CD4-positive, alpha-beta T cell (primary cell): ENCODE results near the gene CCDC126. TPM values are rescaled to one million over a fixed set of nuclear protein-coding genes. Genes with fewer than 3 reads are reported as not detected.

Experiments used
- ATAC-seq: fragments of 200-7000 bp; cut with Tn5 transposase; one replicate; pipeline ENCODE4 v1.10.0; 2022; ENCODE audit warnings: mild to moderate bottlenecking; ENCODE audit not compliant: poor library complexity
- CTCF ChIA-PET: fragments of 350-600 bp; sonication (Branson Sonifier 250); formaldehyde crosslinking; loops from one replicate; lab custom pipeline; 2021; ENCODE audit warnings: antibody characterized with exemption, inconsistent platforms; lab: Charles Lee
- POLR2A ChIA-PET: fragments of 350-600 bp; sonication (Branson Sonifier 250); formaldehyde crosslinking; loops from one replicate; lab custom pipeline; 2021; ENCODE audit warnings: antibody characterized with exemption, inconsistent platforms; lab: Charles Lee
- DNase-seq, 14 experiments: peaks; one replicate each; pipeline ENCODE4 v3.0.0-alpha.2; 2013 to 2020; ENCODE audit warnings: mixed read lengths in 2 of 14
- H3K27ac ChIP-seq, 2 donors: one replicate each; pipeline versions ENCODE4 v1.5.1 to v1.7.0; 2013; ENCODE audit warnings: low read length in 2 of 2, low read depth in 1 of 2, mild to moderate bottlenecking in 1 of 2
- H3K27me3 ChIP-seq, 2 experiments: 1 replicate in 1 of 2; 2 replicates in 1 of 2; pipeline versions ENCODE4 v1.6.1 to v1.7.0; 2013; ENCODE audit warnings: low read length in 2 of 2, control low read depth in 1 of 2, mild to moderate bottlenecking in 1 of 2, moderate library complexity in 1 of 2; ENCODE audit not compliant: insufficient read depth in 2 of 2, control insufficient read depth in 1 of 2
- H3K36me3 ChIP-seq: one replicate; pipeline ENCODE4 v1.6.1; 2013; ENCODE audit warnings: low read length, control low read depth; ENCODE audit not compliant: insufficient read depth
- H3K4me1 ChIP-seq: one replicate; pipeline ENCODE4 v1.6.1; 2013; ENCODE audit warnings: low read length, control low read depth; ENCODE audit not compliant: insufficient read depth
- H3K4me3 ChIP-seq: one replicate; pipeline ENCODE4 v1.5.1; 2013; ENCODE audit warnings: mild to moderate bottlenecking, low read length, moderate library complexity
- H3K9me3 ChIP-seq, 2 experiments: 1 replicate in 1 of 2; 2 replicates in 1 of 2; pipeline versions ENCODE4 v1.6.1 to v1.7.0; 2013; ENCODE audit warnings: low read length in 2 of 2, mild to moderate bottlenecking in 2 of 2, control low read depth in 1 of 2, moderate library complexity in 1 of 2; ENCODE audit not compliant: control insufficient read depth in 1 of 2, insufficient read depth in 1 of 2
- H3K27ac Mint-ChIP-seq: one replicate; pipeline ENCODE4 v1.8.0; 2020; ENCODE audit warnings: mixed read lengths
- H3K27me3 Mint-ChIP-seq: one replicate; pipeline ENCODE4 v1.8.0; 2021; ENCODE audit warnings: mixed read lengths
- H3K36me3 Mint-ChIP-seq: one replicate; pipeline ENCODE4 v1.8.0; 2021; ENCODE audit warnings: low read depth, mixed read lengths
- H3K4me1 Mint-ChIP-seq: one replicate; pipeline ENCODE4 v1.8.0; 2021; ENCODE audit warnings: low read depth, mixed read lengths
- H3K4me3 Mint-ChIP-seq: one replicate; pipeline ENCODE4 v1.8.0; 2020; ENCODE audit warnings: mild to moderate bottlenecking, mixed read lengths
- H3K9me3 Mint-ChIP-seq: one replicate; pipeline ENCODE4 v1.8.0; 2020; ENCODE audit warnings: mixed read lengths
- intact Hi-C, 2 experiments: fragments of 100-400 bp; cut with DNase I in 1 of 2; cut with micrococcal nuclease in 1 of 2; formaldehyde crosslinking; loops; one replicate each; pipeline versions ENCODE4 v1.15.1 to v1.9.0; 2023 to 2025; cut with DNase I, micrococcal nuclease
- total RNA-seq, 174 experiments: library from RNA in 2 of 174; stranded (reverse) in 2 of 174; gene quantifications; one replicate each; pipeline ENCODE4 v1.2.3 and lab custom pipeline; 2021 to 2026
- TF ChIP-seq, protein P1 (sequence below): fragments of 200-600 bp; IDR thresholded peaks from one replicate; pipeline ENCODE4 v1.8.0; 2022; ENCODE audit warnings: antibody characterized with exemption, mild to moderate bottlenecking

The CCDC126 gene
- total RNA-seq, 2 experiments from 2014 or later: 8.3 to 10.3 TPM

DNA sequence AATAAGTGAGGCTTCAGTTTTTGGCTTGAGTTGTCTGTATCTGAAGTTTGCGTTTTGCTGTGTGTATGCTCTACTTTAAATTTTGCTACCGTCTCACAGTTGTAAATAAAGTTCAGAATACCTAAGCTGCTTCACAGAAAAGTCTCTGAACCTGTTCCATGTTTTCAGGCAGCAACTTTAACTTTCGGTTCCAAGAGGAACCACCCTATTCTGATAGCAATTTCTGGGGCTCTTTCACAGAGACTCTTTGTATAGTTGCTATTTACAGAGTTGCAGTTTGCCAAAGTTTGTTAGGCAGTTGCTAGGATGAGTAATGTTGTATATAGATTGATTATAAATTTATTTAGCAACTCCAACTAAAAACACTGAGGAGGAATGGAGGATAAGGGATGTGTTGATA, 88.5 kb downstream of the CCDC126 start:
- Mint-ChIP-seq H3K9me3 (no peaks in the 10 kb centered on the region), H3K4me1 (peaks cover 9% of the 10 kb centered on the region), H3K27ac (no peak overlapping the region), H3K27me3 (no peaks in the 10 kb centered on the region), H3K36me3 (peaks cover 20% of the 10 kb centered on the region), H3K4me3 (no peak overlapping the region)
- no peak for DNase-seq
- Histone ChIP-seq H3K27ac (no peak overlapping the region), H3K4me1 (peaks cover 10% of the 10 kb centered on the region), H3K36me3 (peaks cover 6% of the 10 kb centered on the region), H3K27me3 (no peaks in the 10 kb centered on the region), H3K9me3 (no peaks in the 10 kb centered on the region), H3K4me3 (no peak overlapping the region)
- ATAC-seq: no peak
- TF ChIP-seq, protein P1, sequence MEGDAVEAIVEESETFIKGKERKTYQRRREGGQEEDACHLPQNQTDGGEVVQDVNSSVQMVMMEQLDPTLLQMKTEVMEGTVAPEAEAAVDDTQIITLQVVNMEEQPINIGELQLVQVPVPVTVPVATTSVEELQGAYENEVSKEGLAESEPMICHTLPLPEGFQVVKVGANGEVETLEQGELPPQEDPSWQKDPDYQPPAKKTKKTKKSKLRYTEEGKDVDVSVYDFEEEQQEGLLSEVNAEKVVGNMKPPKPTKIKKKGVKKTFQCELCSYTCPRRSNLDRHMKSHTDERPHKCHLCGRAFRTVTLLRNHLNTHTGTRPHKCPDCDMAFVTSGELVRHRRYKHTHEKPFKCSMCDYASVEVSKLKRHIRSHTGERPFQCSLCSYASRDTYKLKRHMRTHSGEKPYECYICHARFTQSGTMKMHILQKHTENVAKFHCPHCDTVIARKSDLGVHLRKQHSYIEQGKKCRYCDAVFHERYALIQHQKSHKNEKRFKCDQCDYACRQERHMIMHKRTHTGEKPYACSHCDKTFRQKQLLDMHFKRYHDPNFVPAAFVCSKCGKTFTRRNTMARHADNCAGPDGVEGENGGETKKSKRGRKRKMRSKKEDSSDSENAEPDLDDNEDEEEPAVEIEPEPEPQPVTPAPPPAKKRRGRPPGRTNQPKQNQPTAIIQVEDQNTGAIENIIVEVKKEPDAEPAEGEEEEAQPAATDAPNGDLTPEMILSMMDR: no peak
- POLR2A ChIA-PET: no interaction called here
- CTCF ChIA-PET: interaction anchor here (1.4 to 6.6 kb wide), 2 partner anchors 8 to 11 kb away, joined by 4 to 26 read pairs; no protein-coding TSS in a partner anchor
- intact Hi-C loops: loop anchor here in 1 of 2 experiments (10.0 kb wide), 2 partner anchors 391 to 1439 kb away; partner anchors contain the start of genes CYCS and MALSU1

- Mint-ChIP-seq H3K4me1 (peaks cover 9% of the 10 kb centered on the region), H3K4me3 (no peak overlapping the region), H3K27me3 (no peaks in the 10 kb centered on the region), H3K9me3 (no peaks in the 10 kb centered on the region), H3K27ac (no peak overlapping the region), H3K36me3 (peaks cover 31% of the 10 kb centered on the region)
- H3K27ac ChIP-seq: no peak overlapping the region
- no peak for ATAC-seq
- intact Hi-C loops: loop anchor here in 1 of 2 experiments (10.0 kb wide), 2 partner anchors 392 to 1438 kb away; partner anchors contain the start of genes CYCS and MALSU1
- H3K9me3 ChIP-seq: no peaks in the 10 kb centered on the region
- no peaks in the 10 kb centered on the region for H3K4me1 ChIP-seq
- TF ChIP-seq, protein P1: no peak
- no peaks in the 10 kb centered on the region for H3K27me3 ChIP-seq
- peaks cover 13% of the 10 kb centered on the region for H3K36me3 ChIP-seq
- no peak overlapping the region for H3K4me3 ChIP-seq
- POLR2A ChIA-PET: no interaction called here
- CTCF ChIA-PET: interaction anchor here (6.6 kb wide), 1 partner anchor 10 kb away, joined by 26 read pairs; no protein-coding TSS in a partner anchor
- DNase-seq: no peak
Observed at GRCh38 chr7:23687011-23687410, 89.8 kb downstream of the CCDC126 start.

DNA sequence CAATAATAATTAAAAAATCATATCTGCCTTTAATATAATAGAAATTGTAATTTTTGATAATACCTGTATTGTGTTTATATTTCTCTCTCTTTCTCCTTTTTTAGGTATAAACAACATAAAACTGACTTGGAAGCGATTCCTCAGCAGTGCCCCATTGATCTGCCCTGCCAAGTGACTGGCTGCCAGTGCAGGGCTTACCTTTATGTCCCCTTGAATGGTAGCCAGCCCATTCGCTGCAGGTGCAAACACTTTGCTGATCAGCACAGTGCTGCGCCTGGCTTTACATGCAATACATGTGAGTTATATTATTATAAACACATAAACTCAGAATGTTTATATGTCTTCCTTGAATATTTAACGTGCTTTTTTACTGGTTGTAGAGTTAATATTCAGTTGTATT, 92.0 kb downstream of the CCDC126 start:
- Histone ChIP-seq H3K27me3 (no peaks in the 10 kb centered on the region), H3K36me3 (peaks cover 23% of the 10 kb centered on the region), H3K4me1 (no peaks in the 10 kb centered on the region), H3K9me3 (no peaks in the 10 kb centered on the region), H3K27ac (no peak overlapping the region), H3K4me3 (no peak overlapping the region)
- Mint-ChIP-seq H3K27me3 (no peaks in the 10 kb centered on the region), H3K9me3 (no peaks in the 10 kb centered on the region), H3K4me1 (peaks cover 3% of the 10 kb centered on the region), H3K27ac (no peak overlapping the region), H3K4me3 (no peak overlapping the region), H3K36me3 (peaks cover 46% of the 10 kb centered on the region)
- ATAC-seq (no peak), DNase-seq (no peak)
- TF ChIP-seq, protein P1: no peak
- POLR2A ChIA-PET: no interaction called here
- intact Hi-C loops: loop anchor here in 1 of 2 experiments (10.0 kb wide), 2 partner anchors 394 to 1436 kb away; partner anchors contain the start of genes CYCS and MALSU1
- CTCF ChIA-PET: interaction anchor here (6.6 kb wide), 1 partner anchor 8 kb away, joined by 26 read pairs; no protein-coding TSS in a partner anchor
